K562 (cell line): ENCODE data around the gene MPST. TPM values are rescaled to one million over a fixed set of nuclear protein-coding genes. Genes with fewer than 3 reads are reported as not detected.

Experiments used
- ATAC-seq: fragments of 200-7000 bp; cut with Tn5 transposase; 3 replicates; pipeline ENCODE4 v1.9.1; 2020; ENCODE audit warnings: moderate library complexity
- BruUV-seq: library from RNA; stranded (reverse); fragments of 400-500 nt; replicated peaks from 2 replicates; lab custom pipeline; 2021; lab: Mats Ljungman, UMichigan
- CTCF ChIA-PET: fragments of 300-600 bp; formaldehyde crosslinking; extraction: SDS; loops from one replicate; lab custom pipeline; 2021; ENCODE audit warnings: low intra/inter-chr PET ratio; lab: Yijun Ruan, JAX
- POLR2A ChIA-PET: fragments of 300-600, 350-650 bp; sonication (Branson Sonifier 250); formaldehyde crosslinking; extraction: SDS; loops from one replicate; lab custom pipeline; 2021; ENCODE audit warnings: antibody characterized with exemption, inconsistent platforms; lab: Yijun Ruan, JAX
- DNase-seq, 4 experiments: peaks; one replicate each; pipeline versions ENCODE4 v3.0.0 to v3.0.0-alpha.2; 2011 to 2018; ENCODE audit warnings: low spot score in 3 of 4, mixed read lengths in 3 of 4; ENCODE audit errors: extremely low read depth in 1 of 4
- FAIRE-seq: peaks from 2 replicates; lab custom pipeline; 2011; peaks lifted over from hg19 to GRCh38; lab: Jason Lieb, UNC
- H2AFZ ChIP-seq: 2 replicates; pipeline ENCODE4 v1.6.0; 2011; ENCODE audit warnings: low read depth, low read length, control low read depth, inconsistent platforms
- H3K27ac ChIP-seq: fragments of 200-600 bp; 3 replicates; pipeline ENCODE4 v1.8.0; 2011; ENCODE audit warnings: low read depth, mild to moderate bottlenecking, control low read depth, inconsistent platforms, low read length, moderate library complexity, mixed read lengths; ENCODE audit errors: extremely low read depth
- H3K27me3 ChIP-seq, 2 experiments: fragments of 300-600 bp in 1 of 2; 2 replicates in 1 of 2; 3 replicates in 1 of 2; pipeline versions ENCODE4 v1.6.0 to v1.8.0; 2011; ENCODE audit warnings: inconsistent platforms in 2 of 2, low read length in 2 of 2, mild to moderate bottlenecking in 1 of 2, mixed read lengths in 1 of 2, moderate library complexity in 1 of 2; ENCODE audit not compliant: control insufficient read depth in 2 of 2, insufficient read depth in 2 of 2
- H3K36me3 ChIP-seq: fragments of 300-600 bp; 3 replicates; pipeline ENCODE4 v1.8.0; 2011; ENCODE audit warnings: mild to moderate bottlenecking, low read length, inconsistent platforms; ENCODE audit not compliant: control insufficient read depth, insufficient read depth
- H3K4me1 ChIP-seq, 2 experiments: fragments of 200-600 bp in 1 of 2; replicated peaks in 1 of 2; 2 replicates in 1 of 2; 3 replicates in 1 of 2; pipeline versions ENCODE4 v1.5.1 to v1.8.0; 2011; ENCODE audit warnings: inconsistent platforms in 2 of 2, low read length in 2 of 2, mild to moderate bottlenecking in 1 of 2, mixed read lengths in 1 of 2, moderate library complexity in 1 of 2; ENCODE audit not compliant: control insufficient read depth in 2 of 2, insufficient read depth in 2 of 2
- H3K4me2 ChIP-seq: 2 replicates; pipeline ENCODE4 v1.6.1; 2011; ENCODE audit warnings: low read length, control low read depth, inconsistent platforms, mixed read lengths; ENCODE audit not compliant: insufficient read depth
- H3K4me3 ChIP-seq: fragments of 200-600 bp; sonication (generic), shearing (Covaris generic); 2 replicates; pipeline ENCODE4 v1.5.1; 2016; ENCODE audit warnings: control low read depth, inconsistent platforms
- H3K79me2 ChIP-seq: fragments of 200-600 bp; 3 replicates; pipeline ENCODE4 v1.8.0; 2011; ENCODE audit warnings: low read length, inconsistent platforms; ENCODE audit not compliant: control insufficient read depth, insufficient read depth
- H3K9ac ChIP-seq, 2 experiments: 2 replicates each; pipeline versions ENCODE4 v1.6.0 to v1.6.1; 2011; ENCODE audit warnings: low read depth in 2 of 2, low read length in 2 of 2, control low read depth in 1 of 2, inconsistent platforms in 1 of 2, mild to moderate bottlenecking in 1 of 2, mixed read lengths in 1 of 2; ENCODE audit not compliant: insufficient read depth in 1 of 2
- H3K9me1 ChIP-seq: one replicate; pipeline ENCODE4 v1.6.0; 2011; ENCODE audit warnings: inconsistent platforms, mild to moderate bottlenecking, low read length, moderate library complexity; ENCODE audit not compliant: control insufficient read depth, insufficient read depth
- H3K9me3 ChIP-seq: replicated peaks from 2 replicates; pipeline ENCODE4 v1.5.1; 2011; ENCODE audit warnings: low read depth, low read length, inconsistent platforms; ENCODE audit not compliant: control insufficient read depth, insufficient read depth
- H4K20me1 ChIP-seq: replicated peaks from 2 replicates; pipeline ENCODE4 v1.6.1; 2011; ENCODE audit warnings: low read length, inconsistent platforms, mixed read lengths; ENCODE audit not compliant: control insufficient read depth, insufficient read depth
- EGR1 ChIP-seq: fragments of 450-650 bp; conservative IDR thresholded peaks from 2 replicates; pipeline ENCODE4 v1.6.1; 2017; ENCODE audit warnings: mild to moderate bottlenecking
- NFRKB ChIP-seq: fragments of 450-650 bp; IDR thresholded peaks from 2 replicates; pipeline ENCODE4 v1.6.1; 2016; ENCODE audit warnings: low read depth
- RBBP5 ChIP-seq: fragments of 200-600 bp; sonication (generic); IDR thresholded peaks from 2 replicates; pipeline ENCODE4 v1.6.1; 2012; ENCODE audit warnings: borderline replicate concordance, mild to moderate bottlenecking, low read length, control low read depth, inconsistent platforms; ENCODE audit not compliant: insufficient read depth, poor library complexity, severe bottlenecking
- ZFP36 ChIP-seq: fragments of 150-350 bp; IDR thresholded peaks from 2 replicates; pipeline ENCODE4 v1.6.1; 2018; ENCODE audit warnings: low read length, low read depth; ENCODE audit not compliant: partially characterized antibody
- WGBS: fragments of 100-300 bp; shearing (Covaris generic); methylation state at CpG from one replicate; pipeline ENCODE4 v1.1.6; 2016; ENCODE audit warnings: low coverage, mixed read lengths; ENCODE audit not compliant: insufficient coverage; ENCODE audit errors: missing lambda C conversion rate; 5-methylcytosine and 5-hydroxymethylcytosine counted together
- in situ Hi-C: fragments of 300-500 bp; cut with MboI; formaldehyde crosslinking; loops from 4 replicates; pipeline ENCODE4 v1.15.0; 2018; ENCODE audit warnings: inconsistent platforms, mixed read lengths
- intact Hi-C: fragments of 100-400 bp; cut with micrococcal nuclease; formaldehyde crosslinking; loops from 2 replicates; pipeline ENCODE4 v1.14.2; 2022
- polyA plus RNA-seq, 8 experiments: library from polyadenylated mRNA; depleted of rRNA in 4 of 8; stranded (reverse) in 5 of 8; unstranded in 3 of 8; fragments of >200 nt; fragmentation: Nextera tagmentation in 2 of 8; fragmentation: Illumina TruSeq in 1 of 8; extraction: Ambion mirVana in 2 of 8; extraction: Trizol in 1 of 8; gene quantifications; 2 replicates each; pipeline versions ENCODE4 v1.2.1 to v1.2.3, GENCODE V29; 2011 to 2014; ENCODE audit warnings: inconsistent platforms in 1 of 8, missing spikeins in 1 of 8
- total RNA-seq, 7 experiments: library from RNA; depleted of rRNA in 6 of 7; stranded (reverse); fragments of >200 nt in 6 of 7; fragmentation: Illumina TruSeq in 2 of 7; extraction: Trizol in 2 of 7; gene quantifications; 2 replicates each; pipeline versions ENCODE4 v1.2.1 to v1.2.3, GENCODE V29; 2011 to 2021; ENCODE audit warnings: low replicate concordance in 1 of 7

The MPST gene
- total and polyA plus RNA-seq, 9 of the 15 experiments (the other 6 are each of a cell fraction or from before 2014, with no cell fraction given): 0.65 to 104 (median 24.3) TPM

- no peaks in the 10 kb centered on the region; the same call in 1 of the 2 replicates for H4K20me1 ChIP-seq
- no peak overlapping the region for H3K4me2 ChIP-seq
- FAIRE-seq: no peak
- peaks cover 4 to 74% of the 10 kb centered on the region in 2 experiments; a peak in 2 of 5 replicates for H3K27me3 ChIP-seq
- H3K36me3 ChIP-seq: no peaks in the 10 kb centered on the region
- intact Hi-C loops (no loop called here), in situ Hi-C loops (no loop called here)
- H3K27ac ChIP-seq: no peak overlapping the region
- no peak overlapping the region for H2AFZ ChIP-seq
- WGBS: 7% methylated on average over 8 of the region's 10 CpGs
- H3K79me2 ChIP-seq: no peaks in the 10 kb centered on the region
- ATAC-seq: no peak
- no peaks in the 10 kb centered on the region; a peak in 1 of 5 replicates for H3K4me1 ChIP-seq
- no peaks in the 10 kb centered on the region for H3K9me1 ChIP-seq
- no peaks in the 10 kb centered on the region for H3K9me3 ChIP-seq
- POLR2A ChIA-PET: no interaction called here
- no peak for DNase-seq
- no TSS peak for BruUV-seq
- CTCF ChIA-PET: no interaction called here
- no peak overlapping the region for H3K9ac ChIP-seq
- TF ChIP-seq NFRKB: no peak
- TF ChIP-seq ZFP36: peak; percentile 32
- no peak overlapping the region for H3K4me3 ChIP-seq
Observed at GRCh38 chr22:37061611-37062375, 42.3 kb downstream of the MPST start.

GRCh38 chr22:37062376-37062675, 42.8 kb downstream of the MPST start:
- Histone ChIP-seq H3K27me3 (peaks cover 4 to 70% of the 10 kb centered on the region in 2 experiments; a peak in 2 of 5 replicates), H3K79me2 (no peaks in the 10 kb centered on the region), H3K9ac (no peak overlapping the region), H3K9me3 (no peaks in the 10 kb centered on the region), H2AFZ (no peak overlapping the region), H3K4me3 (no peak overlapping the region), H3K36me3 (no peaks in the 10 kb centered on the region), H3K27ac (no peak overlapping the region), H3K9me1 (no peaks in the 10 kb centered on the region), H4K20me1 (no peaks in the 10 kb centered on the region; the same call in 1 of the 2 replicates), H3K4me1 (no peaks in the 10 kb centered on the region; a peak in 1 of 5 replicates), H3K4me2 (no peak overlapping the region)
- DNase-seq (peak in 1 of 4 experiments; percentile 18), FAIRE-seq (no peak), ATAC-seq (no peak)
- intact Hi-C loops: no loop called here
- no TSS peak for BruUV-seq
- POLR2A ChIA-PET: no interaction called here
- WGBS: no CpG with 5 or more reads among the region's 7 CpGs
- TF ChIP-seq EGR1: 0 out of 2 replicates have a peak, but pooled peaks have one; percentile 15
- no peak for TF ChIP-seq RBBP5
- TF ChIP-seq, all 486 proteins: peak for 1
- in situ Hi-C loops: no loop called here
- CTCF ChIA-PET: no interaction called here
